Jurkat, Clone E6-1 (cell line): ENCODE results near the gene MSI2.
A peak's percentile ranks its signal among the peaks of the same experiment; 100 is the strongest.

ENCODE experiments used
- DNase-seq: peaks from one replicate; pipeline ENCODE4 v3.0.0-alpha.2; 2011; ENCODE audit warnings: low read depth, low spot score
- H3K4me3 ChIP-seq: 2 replicates; pipeline ENCODE4 v1.5.1; 2011; ENCODE audit warnings: mild to moderate bottlenecking, low read length, control low read depth, moderate library complexity

MSI2 gene

GRCh38 chr17:57243171-57243622, 13.1 kb upstream of the MSI2 start:
- peak; percentile 75 for DNase-seq
- H3K4me3 ChIP-seq, result no peak overlapping the region

- DNase-seq, result no peak
- no peak overlapping the region for H3K4me3 ChIP-seq
Measured at GRCh38 chr17:57245786-57246185, 10.5 kb upstream of the MSI2 start.

GRCh38 chr17:57246257-57246656, 10.1 kb upstream of the MSI2 start:
- no peak for DNase-seq
- no peak overlapping the region for H3K4me3 ChIP-seq

- no peak for DNase-seq
- no peak overlapping the region for H3K4me3 ChIP-seq
Measured at GRCh38 chr17:57247261-57247660, 9.1 kb upstream of the MSI2 start.

- H3K4me3 ChIP-seq, result no peak overlapping the region
- DNase-seq, result no peak
Measured at GRCh38 chr17:57247913-57248312, 8.4 kb upstream of the MSI2 start.

- DNase-seq, result no peak
- no peak overlapping the region for H3K4me3 ChIP-seq
Measured at GRCh38 chr17:57249520-57249919, 6.8 kb upstream of the MSI2 start.

GRCh38 chr17:57251211-57251787, 5.0 kb upstream of the MSI2 start:
- H3K4me3 ChIP-seq, result no peak overlapping the region
- DNase-seq, result no peak

- no peak for DNase-seq
- no peak overlapping the region for H3K4me3 ChIP-seq
Measured at GRCh38 chr17:57253362-57254065, 2.8 kb upstream of the MSI2 start.

GRCh38 chr17:57255182-57255775, 1.0 kb upstream of the MSI2 start:
- peak overlapping the region; percentile 86 for H3K4me3 ChIP-seq
- DNase-seq, result no peak

- DNase-seq, result peak; percentile 55
- H3K4me3 ChIP-seq, result peak overlapping the region; percentile 86
Measured at GRCh38 chr17:57256708-57257112, 387 bp downstream of the MSI2 start.

- DNase-seq, result peak; percentile 14
- peak overlapping the region; percentile 86 for H3K4me3 ChIP-seq
Measured at GRCh38 chr17:57257195-57257894, 1.0 kb downstream of the MSI2 start.

- DNase-seq, result peak; percentile 23
- peak overlapping the region; percentile 86 for H3K4me3 ChIP-seq
Measured at GRCh38 chr17:57257895-57258851, 1.9 kb downstream of the MSI2 start.

GRCh38 chr17:57259306-57259705, 3.0 kb downstream of the MSI2 start:
- no peak overlapping the region for H3K4me3 ChIP-seq
- DNase-seq, result no peak

GRCh38 chr17:57259817-57260216, 3.5 kb downstream of the MSI2 start:
- no peak for DNase-seq
- no peak overlapping the region for H3K4me3 ChIP-seq

GRCh38 chr17:57260325-57261083, 4.2 kb downstream of the MSI2 start:
- no peak overlapping the region for H3K4me3 ChIP-seq
- no peak for DNase-seq

GRCh38 chr17:57261084-57261461, 4.8 kb downstream of the MSI2 start:
- DNase-seq, result no peak
- H3K4me3 ChIP-seq, result no peak overlapping the region

- H3K4me3 ChIP-seq, result no peak overlapping the region
Measured at GRCh38 chr17:57262557-57262956, 6.2 kb downstream of the MSI2 start.

GRCh38 chr17:57264250-57264649, 7.9 kb downstream of the MSI2 start:
- DNase-seq, result no peak

More at GRCh38 chr17:57262557-57262956, 6.2 kb downstream of the MSI2 start:
- no peak for DNase-seq

More at GRCh38 chr17:57264250-57264649, 7.9 kb downstream of the MSI2 start:
- no peak overlapping the region for H3K4me3 ChIP-seq
